Panc1 (cell line): ENCODE results near the gene SDK1. TPM values are rescaled to one million over a fixed set of nuclear protein-coding genes. Genes with fewer than 3 reads are reported as not detected.

Experiments
- ATAC-seq: fragments of 200-7000 bp; cut with Tn5 transposase; 2 replicates; pipeline ENCODE4 v1.9.1; 2020; ENCODE audit warnings: mild to moderate bottlenecking, moderate library complexity
- BruUV-seq: library from RNA; stranded (reverse); fragments of 400-500 nt; replicated peaks from 2 replicates; lab custom pipeline; 2021; lab: Mats Ljungman, UMichigan
- CTCF ChIA-PET: fragments of 300-600 bp; sonication (Branson Sonifier 250); formaldehyde crosslinking; loops from one replicate; lab custom pipeline; 2022; ENCODE audit warnings: antibody characterized with exemption; lab: Charles Lee
- POLR2A ChIA-PET: fragments of 300-600 bp; sonication (Branson Sonifier 250); formaldehyde crosslinking; loops from one replicate; lab custom pipeline; 2022; ENCODE audit warnings: antibody characterized with exemption; lab: Charles Lee
- DNase-seq: peaks from one replicate; pipeline ENCODE4 v3.0.0-alpha.2; 2010; ENCODE audit warnings: low read depth, low spot score
- H3K27ac ChIP-seq: 2 replicates; pipeline ENCODE4 v1.5.1; 2011; ENCODE audit warnings: mild to moderate bottlenecking, low read length, inconsistent platforms
- H3K27me3 ChIP-seq: fragments of 200-500 bp; sonication (Bioruptor generic); 2 replicates; pipeline ENCODE4 v1.6.0; 2014; ENCODE audit warnings: low read length, inconsistent platforms; ENCODE audit not compliant: control insufficient read depth, insufficient read depth
- H3K36me3 ChIP-seq: fragments of 200-500 bp; sonication (Bioruptor generic); 2 replicates; pipeline ENCODE4 v1.5.1; 2014; ENCODE audit warnings: inconsistent platforms, mild to moderate bottlenecking, low read length, moderate library complexity; ENCODE audit not compliant: control insufficient read depth, insufficient read depth
- H3K4me1 ChIP-seq: 2 replicates; pipeline ENCODE4 v1.5.1; 2011; ENCODE audit warnings: inconsistent platforms, mild to moderate bottlenecking, low read length, moderate library complexity; ENCODE audit not compliant: control insufficient read depth, insufficient read depth
- H3K4me3 ChIP-seq, 2 experiments: 2 replicates each; pipeline ENCODE4 v1.5.1; 2011 to 2012; ENCODE audit warnings: low read depth in 2 of 2, low read length in 2 of 2, mild to moderate bottlenecking in 2 of 2, inconsistent platforms in 1 of 2, moderate library complexity in 1 of 2
- H3K9me3 ChIP-seq: fragments of 200-500 bp; sonication (Bioruptor generic); 2 replicates; pipeline ENCODE4 v1.5.1; 2014; ENCODE audit warnings: low read depth, mild to moderate bottlenecking, inconsistent platforms, low read length, moderate library complexity; ENCODE audit not compliant: control insufficient read depth, insufficient read depth
- CTCF ChIP-seq: fragments of 450-650 bp; IDR thresholded peaks from 2 replicates; pipeline ENCODE4 v1.5.1; 2017; ENCODE audit warnings: mild to moderate bottlenecking
- POLR2AphosphoS5 ChIP-seq: IDR thresholded peaks from 2 replicates; pipeline ENCODE4 v1.6.1; 2012; ENCODE audit warnings: mild to moderate bottlenecking, low read depth, low read length, moderate library complexity
- REST ChIP-seq, 2 experiments: IDR thresholded peaks; 2 replicates each; pipeline ENCODE4 v1.6.1; 2011 to 2012; ENCODE audit warnings: low read depth in 2 of 2, control low read depth in 1 of 2, low read length in 1 of 2, mild to moderate bottlenecking in 1 of 2, moderate library complexity in 1 of 2; ENCODE audit not compliant: insufficient read depth in 1 of 2
- SIN3A ChIP-seq: IDR thresholded peaks from 2 replicates; pipeline ENCODE4 v1.6.1; 2012; ENCODE audit warnings: low read depth, mild to moderate bottlenecking, low read length, moderate library complexity, borderline replicate concordance; ENCODE audit not compliant: insufficient read depth
- TCF7L2 ChIP-seq: IDR thresholded peaks from 2 replicates; pipeline ENCODE4 v1.6.1; 2011; ENCODE audit warnings: mild to moderate bottlenecking, low read depth, low read length, inconsistent platforms
- in situ Hi-C: cut with HindIII; loops from 2 replicates; pipeline ENCODE4 v1.10.0; 2016; ENCODE audit warnings: low sequenced_read_pairs, low pct_unique_long_range_greater_than_20kb
- intact Hi-C: fragments of 100-400 bp; cut with micrococcal nuclease; formaldehyde crosslinking; loops from one replicate; pipeline ENCODE4 v1.10.0; 2022; ENCODE audit not compliant: unreplicated experiment
- total RNA-seq: library from RNA; stranded (reverse); gene quantifications from one replicate; pipeline ENCODE4 v1.2.1, GENCODE V29; 2021; ENCODE audit not compliant: unreplicated experiment

Gene SDK1
- total RNA-seq, 1 experiment from 2014 or later = 47.4 TPM

GRCh38 chr7:4028221-4028620 is 727.2 kb downstream of the SDK1 start:
- in situ Hi-C loops = no loop called here
- Histone ChIP-seq H3K27ac (no peak overlapping the region), H3K4me3 (no peak overlapping the region), H3K36me3 (no peaks in the 10 kb centered on the region), H3K9me3 (no peaks in the 10 kb centered on the region), H3K4me1 (no peaks in the 10 kb centered on the region), H3K27me3 (no peaks in the 10 kb centered on the region)
- no peak for ATAC-seq
- POLR2A ChIA-PET = no interaction called here
- CTCF ChIA-PET = no interaction called here
- TSS peak; percentile 34 for BruUV-seq
- TF ChIP-seq CTCF (no peak), REST (IDR thresholded peaks at IDR 0.05; ENCODE audit: insufficient read depth in 1 of 2, low read depth in 2 of 2, low read length in 1 of 2) (no peak), TCF7L2 (no peak), SIN3A (no peak)
- DNase-seq = no peak
- intact Hi-C loops = no loop called here

GRCh38 chr7:4029941-4030340 is 728.9 kb downstream of the SDK1 start:
- in situ Hi-C loops = no loop called here
- intact Hi-C loops = no loop called here
- BruUV-seq = no TSS peak
- ATAC-seq (no peak), DNase-seq (no peak)
- H3K4me1 ChIP-seq = no peaks in the 10 kb centered on the region
- no peaks in the 10 kb centered on the region for H3K9me3 ChIP-seq
- TF ChIP-seq POLR2AphosphoS5 (no peak), CTCF (no peak), SIN3A (no peak), TCF7L2 (no peak), REST (IDR thresholded peaks at IDR 0.05; ENCODE audit: insufficient read depth in 1 of 2, low read depth in 2 of 2, low read length in 1 of 2) (no peak)
- ChIA-PET POLR2A (interaction anchor here (0.6 kb wide), 1 partner anchor 619 kb away, joined by 3 read pairs; no protein-coding TSS in a partner anchor), CTCF (no interaction called here)
- no peaks in the 10 kb centered on the region for H3K36me3 ChIP-seq
- H3K27me3 ChIP-seq = no peaks in the 10 kb centered on the region
- no peak overlapping the region for H3K27ac ChIP-seq
- no peak overlapping the region for H3K4me3 ChIP-seq
